ENCODE results near the gene GLS. TPM values are rescaled to one million over a fixed set of nuclear protein-coding genes. Genes with fewer than 3 reads are reported as not detected.

Gene GLS
- total RNA-seq, 6 experiments from 2014 or later, result 191 to 431 (median 201) TPM

DNA sequence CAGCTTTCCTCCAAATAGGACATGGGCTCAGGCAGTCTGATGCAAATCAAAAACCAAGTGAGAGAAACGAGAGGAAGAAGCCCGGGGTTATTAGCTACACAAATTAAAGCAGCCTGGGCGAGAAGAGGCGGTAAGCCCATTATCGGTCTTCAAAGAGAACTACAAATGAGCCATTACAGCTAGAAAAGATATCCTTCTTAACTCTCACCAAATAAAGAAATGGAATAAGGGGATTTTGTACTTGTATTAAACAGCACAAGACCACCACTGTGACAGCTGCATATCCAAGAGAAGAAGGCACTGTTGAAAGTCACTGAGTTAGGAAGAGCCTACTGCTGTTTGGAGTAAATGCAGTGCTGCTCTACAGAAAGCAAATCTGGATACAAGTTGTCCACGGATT is 100.7 kb downstream of the GLS start:
- peaks cover 22% of the 10 kb centered on the region for H3K27me3 Mint-ChIP-seq (ENCODE audit: insufficient read depth)
- H3K4me1 Mint-ChIP-seq (ENCODE audit: low read depth), result peaks cover 53% of the 10 kb centered on the region
- no peaks in the 10 kb centered on the region; the same call in 1 of the 2 replicates for H3K9me3 Mint-ChIP-seq
- H3K4me3 Mint-ChIP-seq, result no peak overlapping the region
- H3K36me3 Mint-ChIP-seq (ENCODE audit: low read depth), result peaks cover 91% of the 10 kb centered on the region
- TF ChIP-seq, protein P1, sequence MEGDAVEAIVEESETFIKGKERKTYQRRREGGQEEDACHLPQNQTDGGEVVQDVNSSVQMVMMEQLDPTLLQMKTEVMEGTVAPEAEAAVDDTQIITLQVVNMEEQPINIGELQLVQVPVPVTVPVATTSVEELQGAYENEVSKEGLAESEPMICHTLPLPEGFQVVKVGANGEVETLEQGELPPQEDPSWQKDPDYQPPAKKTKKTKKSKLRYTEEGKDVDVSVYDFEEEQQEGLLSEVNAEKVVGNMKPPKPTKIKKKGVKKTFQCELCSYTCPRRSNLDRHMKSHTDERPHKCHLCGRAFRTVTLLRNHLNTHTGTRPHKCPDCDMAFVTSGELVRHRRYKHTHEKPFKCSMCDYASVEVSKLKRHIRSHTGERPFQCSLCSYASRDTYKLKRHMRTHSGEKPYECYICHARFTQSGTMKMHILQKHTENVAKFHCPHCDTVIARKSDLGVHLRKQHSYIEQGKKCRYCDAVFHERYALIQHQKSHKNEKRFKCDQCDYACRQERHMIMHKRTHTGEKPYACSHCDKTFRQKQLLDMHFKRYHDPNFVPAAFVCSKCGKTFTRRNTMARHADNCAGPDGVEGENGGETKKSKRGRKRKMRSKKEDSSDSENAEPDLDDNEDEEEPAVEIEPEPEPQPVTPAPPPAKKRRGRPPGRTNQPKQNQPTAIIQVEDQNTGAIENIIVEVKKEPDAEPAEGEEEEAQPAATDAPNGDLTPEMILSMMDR (IDR thresholded peaks at IDR 0.05), result no peak
- DNase-seq, result no peak
- no peak overlapping the region for H3K27ac Mint-ChIP-seq

DNA sequence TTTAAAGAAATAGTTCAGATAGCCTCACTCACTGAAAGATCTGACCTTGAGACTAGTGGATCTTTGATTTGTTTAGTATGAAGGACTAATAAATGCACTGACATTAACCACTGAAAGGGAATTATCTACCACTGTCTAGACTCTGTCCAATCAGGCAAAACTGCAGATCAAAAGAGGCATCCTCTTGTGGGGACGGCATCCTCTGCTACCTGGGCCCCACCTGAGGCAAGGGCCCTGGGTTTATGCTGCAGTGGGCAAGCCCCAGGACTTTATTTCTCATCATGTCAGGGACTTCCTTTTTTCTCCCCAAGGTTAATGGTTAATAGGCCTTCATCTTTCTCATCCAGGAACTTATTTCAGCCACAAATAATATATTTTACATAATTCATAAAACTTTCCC is 101.1 kb downstream of the GLS start:
- TF ChIP-seq, protein P1 (IDR thresholded peaks at IDR 0.05), result no peak
- Mint-ChIP-seq H3K27me3 (ENCODE audit: insufficient read depth) (peaks cover 23% of the 10 kb centered on the region), H3K4me1 (ENCODE audit: low read depth) (peaks cover 53% of the 10 kb centered on the region), H3K4me3 (no peak overlapping the region), H3K27ac (no peak overlapping the region), H3K9me3 (no peaks in the 10 kb centered on the region; the same call in 1 of the 2 replicates), H3K36me3 (ENCODE audit: low read depth) (peaks cover 89% of the 10 kb centered on the region)
- no peak for DNase-seq

DNA sequence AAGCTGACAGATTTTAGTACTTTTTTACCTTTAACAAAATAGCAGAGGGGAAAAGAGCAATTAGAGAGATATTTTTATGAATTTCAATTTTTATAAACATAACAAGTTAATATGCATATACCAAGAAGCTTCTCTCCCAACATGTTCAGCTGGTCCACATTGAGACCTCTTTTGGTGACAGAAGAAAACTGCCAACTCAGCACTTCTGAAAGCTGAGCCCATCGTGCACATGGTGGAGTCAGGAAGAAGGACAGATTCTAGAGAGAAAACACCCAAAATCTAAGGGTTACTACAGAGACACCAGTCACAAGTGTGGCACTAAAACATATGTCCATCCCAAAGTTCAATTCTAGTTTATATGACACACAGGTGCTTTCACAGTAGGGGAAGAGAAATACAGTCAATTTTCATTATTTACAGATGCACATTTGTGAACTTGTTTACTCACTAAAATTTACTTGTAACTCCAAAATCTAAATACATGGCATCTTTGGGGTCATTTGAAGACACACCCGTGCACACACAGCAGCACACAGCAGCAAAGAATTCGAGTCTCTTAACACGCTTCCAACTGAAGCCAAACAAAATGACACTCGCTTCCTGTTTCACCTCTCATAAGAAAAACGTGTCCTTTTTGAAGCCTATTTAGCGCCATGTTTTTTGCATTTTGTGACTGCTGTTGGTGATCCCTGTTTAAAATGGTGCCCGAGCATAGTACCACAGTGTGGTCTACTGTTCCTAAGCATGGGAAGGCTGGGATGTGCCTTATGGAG is 101.8 kb downstream of the GLS start:
- TF ChIP-seq, protein P1 (IDR thresholded peaks at IDR 0.05), result no peak
- no peaks in the 10 kb centered on the region; the same call in 1 of the 2 replicates for H3K9me3 Mint-ChIP-seq
- no peak overlapping the region; the same call in 1 of the 2 replicates for H3K4me3 Mint-ChIP-seq
- peaks cover 23% of the 10 kb centered on the region for H3K27me3 Mint-ChIP-seq (ENCODE audit: insufficient read depth)
- no peak overlapping the region for H3K27ac Mint-ChIP-seq
- H3K4me1 Mint-ChIP-seq (ENCODE audit: low read depth), result peaks cover 51% of the 10 kb centered on the region
- H3K36me3 Mint-ChIP-seq (ENCODE audit: low read depth), result peaks cover 90% of the 10 kb centered on the region
- no peak for DNase-seq

DNA sequence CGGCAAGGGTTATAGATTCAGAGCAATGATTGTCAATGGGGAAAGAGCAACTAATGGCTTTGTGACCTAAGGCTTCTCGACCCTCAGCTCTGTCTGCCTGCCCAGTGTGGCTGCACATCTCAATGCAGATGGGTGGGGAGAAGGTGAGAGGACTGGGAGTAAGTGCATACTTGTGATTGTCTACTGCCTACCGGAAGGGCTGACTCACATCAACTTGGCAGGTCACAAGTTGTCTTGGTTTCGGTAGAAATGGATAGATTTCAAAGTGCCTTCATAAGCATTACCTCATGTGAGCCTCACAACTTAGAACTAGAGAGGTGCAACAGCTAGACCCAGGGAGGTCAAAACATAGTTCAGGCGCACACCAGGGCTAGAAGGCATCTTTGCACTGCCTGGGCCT is 104.0 kb downstream of the GLS start:
- H3K4me3 Mint-ChIP-seq, result no peak overlapping the region
- no peaks in the 10 kb centered on the region; the same call in 1 of the 2 replicates for H3K9me3 Mint-ChIP-seq
- peak overlapping the region; percentile 52 for H3K27ac Mint-ChIP-seq
- H3K36me3 Mint-ChIP-seq (ENCODE audit: low read depth), result peaks cover 76% of the 10 kb centered on the region
- DNase-seq, result peak; percentile 57
- TF ChIP-seq, protein P1 (IDR thresholded peaks at IDR 0.05), result no peak
- H3K4me1 Mint-ChIP-seq (ENCODE audit: low read depth), result peaks cover 30% of the 10 kb centered on the region
- peaks cover 23% of the 10 kb centered on the region for H3K27me3 Mint-ChIP-seq (ENCODE audit: insufficient read depth)

DNA sequence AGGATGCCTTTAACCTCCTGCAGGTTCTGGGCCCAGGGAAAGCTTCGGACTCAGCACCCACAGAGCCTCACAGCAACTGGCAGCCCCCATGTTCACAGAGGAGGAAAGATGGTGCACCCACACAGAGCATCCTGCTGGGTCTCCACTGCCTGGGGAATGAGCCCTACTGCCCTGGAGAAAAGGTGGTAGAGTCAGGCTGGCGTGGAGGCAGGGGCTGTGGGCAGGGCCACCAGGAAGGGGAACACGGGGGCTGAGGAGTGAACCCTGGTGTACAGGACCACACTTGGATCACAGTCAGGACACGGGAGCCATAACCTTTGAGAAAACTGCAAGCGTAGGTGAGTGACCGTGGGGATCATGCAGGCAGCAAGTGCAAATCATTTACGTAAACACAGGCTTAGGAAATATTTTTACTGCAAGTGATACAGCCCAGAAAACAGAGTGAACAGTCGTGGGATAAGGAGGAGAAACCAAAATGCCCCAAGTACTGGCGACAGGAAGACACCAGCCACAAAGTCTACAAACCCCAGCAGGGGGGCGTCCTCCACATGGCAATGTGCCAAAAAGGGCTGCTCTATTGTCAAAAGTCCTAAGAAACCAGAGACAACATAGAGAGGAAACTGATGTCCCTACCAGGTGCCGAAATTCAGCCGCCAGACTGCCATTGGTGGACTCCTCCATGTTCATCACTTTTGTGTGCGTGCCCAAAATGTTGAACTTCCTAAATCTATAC is 105.8 kb downstream of the GLS start:
- TF ChIP-seq, protein P1 (IDR thresholded peaks at IDR 0.05), result no peak

More for the DNA sequence above, 105.8 kb downstream of the GLS start:
- Mint-ChIP-seq H3K27me3 (ENCODE audit: insufficient read depth) (peaks cover 18% of the 10 kb centered on the region), H3K9me3 (no peaks in the 10 kb centered on the region; the same call in 1 of the 2 replicates), H3K36me3 (ENCODE audit: low read depth) (peaks cover 68% of the 10 kb centered on the region), H3K4me1 (ENCODE audit: low read depth) (peaks cover 19% of the 10 kb centered on the region), H3K4me3 (peak overlapping the region; percentile 17; the same call in 1 of the 2 replicates), H3K27ac (no peak overlapping the region)
- no peak for DNase-seq
